ENCODE data around the gene OTOP1. TPM values are rescaled to one million over a fixed set of nuclear protein-coding genes. Genes with fewer than 3 reads are reported as not detected.
"Not testable (repeated sequence)": the region's sequence is repeated elsewhere in the genome, so short reads cannot be mapped to it uniquely, and the experiment has no call there.

OTOP1 gene
- total RNA-seq, 1 donor from 2014 or later: not detected

GRCh38 chr4:4216648-4217047, 10.1 kb downstream of the OTOP1 start:
- no peaks in the 10 kb centered on the region for H3K36me3 Mint-ChIP-seq (ENCODE audit: low read depth)
- DNase-seq (no peak), ATAC-seq (ENCODE audit: low read depth) (no peak)
- no peak overlapping the region for H3K27ac Mint-ChIP-seq
- H3K9me3 Mint-ChIP-seq: no peaks in the 10 kb centered on the region
- CTCF ChIA-PET: no interaction called here
- peaks cover 25% of the 10 kb centered on the region for H3K27me3 Mint-ChIP-seq
- no peaks in the 10 kb centered on the region for H3K4me1 Mint-ChIP-seq
- intact Hi-C loops (cut with micrococcal nuclease): no loop called here
- TF ChIP-seq CTCF (IDR thresholded peaks at IDR 0.05): no peak
- H3K4me3 Mint-ChIP-seq: no peak overlapping the region
- POLR2A ChIA-PET: no interaction called here

GRCh38 chr4:4213674-4214073, 13.1 kb downstream of the OTOP1 start:
- H3K9me3 Mint-ChIP-seq; H3K4me1 Mint-ChIP-seq; POLR2A ChIA-PET; DNase-seq; ATAC-seq (ENCODE audit: low read depth); CTCF ChIA-PET; H3K4me3 Mint-ChIP-seq; intact Hi-C loops (cut with micrococcal nuclease); H3K27ac Mint-ChIP-seq; H3K36me3 Mint-ChIP-seq (ENCODE audit: low read depth): not testable (repeated sequence)
- peaks cover 32% of the 10 kb centered on the region for H3K27me3 Mint-ChIP-seq

GRCh38 chr4:4206204-4206603, 20.5 kb downstream of the OTOP1 start:
- Mint-ChIP-seq H3K27me3 (peaks cover 43% of the 10 kb centered on the region), H3K4me1 (no peaks in the 10 kb centered on the region), H3K9me3 (peaks cover 8% of the 10 kb centered on the region), H3K4me3 (no peak overlapping the region), H3K36me3 (ENCODE audit: low read depth) (no peaks in the 10 kb centered on the region), H3K27ac (no peak overlapping the region)
- CTCF ChIA-PET: no interaction called here
- no peak for ATAC-seq (ENCODE audit: low read depth)
- intact Hi-C loops (cut with micrococcal nuclease): no loop called here
- POLR2A ChIA-PET: no interaction called here
- DNase-seq: no peak
- no peak for TF ChIP-seq CTCF (IDR thresholded peaks at IDR 0.05)

- Mint-ChIP-seq H3K27me3 (peaks cover 32% of the 10 kb centered on the region), H3K36me3 (ENCODE audit: low read depth) (no peaks in the 10 kb centered on the region), H3K4me1 (no peaks in the 10 kb centered on the region), H3K9me3 (peaks cover 8% of the 10 kb centered on the region), H3K4me3 (no peak overlapping the region), H3K27ac (no peak overlapping the region)
- ATAC-seq (ENCODE audit: low read depth) (no peak), DNase-seq (no peak)
- no peak for TF ChIP-seq CTCF (IDR thresholded peaks at IDR 0.05)
- intact Hi-C loops (cut with micrococcal nuclease): no loop called here
- CTCF ChIA-PET: no interaction called here
- POLR2A ChIA-PET: interaction anchor here (0.7 kb wide), 1 partner anchor 76 kb away, joined by 3 read pairs; no protein-coding TSS in a partner anchor
These were observed 22.4 kb downstream of the OTOP1 start for GRCh38 chr4:4204401-4204745.

- TF ChIP-seq CTCF (IDR thresholded peaks at IDR 0.05): no peak
- Mint-ChIP-seq H3K36me3 (ENCODE audit: low read depth) (no peaks in the 10 kb centered on the region), H3K9me3 (peaks cover 8% of the 10 kb centered on the region), H3K4me1 (no peaks in the 10 kb centered on the region), H3K4me3 (no peak overlapping the region), H3K27ac (no peak overlapping the region), H3K27me3 (peaks cover 32% of the 10 kb centered on the region)
- CTCF ChIA-PET: no interaction called here
- POLR2A ChIA-PET: no interaction called here
- DNase-seq (no peak), ATAC-seq (ENCODE audit: low read depth) (no peak)
- intact Hi-C loops (cut with micrococcal nuclease): no loop called here
These were observed 22.9 kb downstream of the OTOP1 start for GRCh38 chr4:4203688-4204400.

GRCh38 chr4:4202510-4202909, 24.2 kb downstream of the OTOP1 start:
- no peak for DNase-seq
- intact Hi-C loops (cut with micrococcal nuclease): no loop called here
- ATAC-seq (ENCODE audit: low read depth): no peak
- ChIA-PET CTCF (no interaction called here), POLR2A (no interaction called here)
- no peak overlapping the region for H3K27ac Mint-ChIP-seq
- no peaks in the 10 kb centered on the region for H3K36me3 Mint-ChIP-seq (ENCODE audit: low read depth)
- no peaks in the 10 kb centered on the region for H3K4me1 Mint-ChIP-seq
- peaks cover 25% of the 10 kb centered on the region for H3K27me3 Mint-ChIP-seq
- H3K4me3 Mint-ChIP-seq: no peak overlapping the region
- H3K9me3 Mint-ChIP-seq: peaks cover 8% of the 10 kb centered on the region
- no peak for TF ChIP-seq CTCF (IDR thresholded peaks at IDR 0.05)

Measured in activated B cell treated with CpG ODN at 0.5 μM for 24 hours (primary cell).